ENCODE measurements around the gene JDP2.
"Not testable (repeated sequence)": the region's sequence is repeated elsewhere in the genome, so short reads cannot be mapped to it uniquely, and the experiment has no call there.

The JDP2 gene

GRCh38 chr14:75469164-75469563, 41.3 kb downstream of the JDP2 start:
- no peak for DNase-seq (ENCODE audit: low read depth)
- no peak overlapping the region for H3K4me3 ChIP-seq (ENCODE audit: low read length)
- TF ChIP-seq CTCF (conservative IDR thresholded peaks at IDR 0.05; ENCODE audit: low read depth, low read length) = no peak

GRCh38 chr14:75469606-75470237, 41.9 kb downstream of the JDP2 start:
- no peak for TF ChIP-seq CTCF (conservative IDR thresholded peaks at IDR 0.05; ENCODE audit: low read depth, low read length)
- DNase-seq (ENCODE audit: low read depth) = no peak
- no peak overlapping the region for H3K4me3 ChIP-seq (ENCODE audit: low read length)

- no peak for TF ChIP-seq CTCF (conservative IDR thresholded peaks at IDR 0.05; ENCODE audit: low read depth, low read length)
- DNase-seq (ENCODE audit: low read depth) = no peak
- H3K4me3 ChIP-seq (ENCODE audit: low read length) = no peak overlapping the region
These were observed 42.5 kb downstream of the JDP2 start for GRCh38 chr14:75470238-75470797.

- no peak for TF ChIP-seq CTCF (conservative IDR thresholded peaks at IDR 0.05; ENCODE audit: low read depth, low read length)
- no peak overlapping the region for H3K4me3 ChIP-seq (ENCODE audit: low read length)
- no peak for DNase-seq (ENCODE audit: low read depth)
These were observed 43.2 kb downstream of the JDP2 start for GRCh38 chr14:75471059-75471458.

GRCh38 chr14:75474127-75474526, 46.3 kb downstream of the JDP2 start:
- H3K4me3 ChIP-seq (ENCODE audit: low read length); DNase-seq (ENCODE audit: low read depth): not testable (repeated sequence)

GRCh38 chr14:75476274-75476995, 48.6 kb downstream of the JDP2 start:
- TF ChIP-seq CTCF (conservative IDR thresholded peaks at IDR 0.05; ENCODE audit: low read depth, low read length) = peak; percentile 18
- DNase-seq (ENCODE audit: low read depth) = peak; percentile 46
- no peak overlapping the region for H3K4me3 ChIP-seq (ENCODE audit: low read length)

GRCh38 chr14:75477881-75478280, 50.1 kb downstream of the JDP2 start:
- H3K4me3 ChIP-seq (ENCODE audit: low read length) = no peak overlapping the region
- no peak for TF ChIP-seq CTCF (conservative IDR thresholded peaks at IDR 0.05; ENCODE audit: low read depth, low read length)
- DNase-seq (ENCODE audit: low read depth) = no peak

All from retinal pigment epithelial cell (primary cell).